ENCODE results near the gene KRTAP4-9.
"Not testable (repeated sequence)": the region's sequence is repeated elsewhere in the genome, so short reads cannot be mapped to it uniquely, and the experiment has no call there.

The KRTAP4-9 gene

DNA sequence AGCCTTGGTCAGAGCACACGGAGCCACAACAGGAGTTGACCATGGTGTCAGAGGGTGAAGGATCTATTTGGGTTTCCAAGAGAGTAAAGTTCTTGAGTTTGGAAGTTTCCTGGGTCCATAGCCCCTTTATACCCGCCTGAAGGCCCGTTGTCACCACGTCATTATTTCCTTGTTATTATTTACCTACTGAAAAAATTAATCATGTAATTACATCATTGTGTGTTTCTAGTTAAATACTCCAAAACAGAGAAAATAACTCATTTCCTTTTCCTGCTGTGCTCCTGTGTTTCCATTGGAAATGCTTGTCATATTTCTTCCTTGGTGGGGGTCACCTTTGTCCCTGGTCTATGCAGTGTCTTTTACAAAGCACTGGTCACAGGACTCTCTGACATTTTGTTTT is 7.1 kb upstream of the KRTAP4-9 start, which contains the start of gene KRTAP4-8:
Gene KRTAP4-8, minus strand, starts transcription at position 101 of the 400 bp plus-strand sequence. Its CDS starts 58 bp downstream, at position 43.
- no peak for DNase-seq (ENCODE audit: low read depth)

DNA sequence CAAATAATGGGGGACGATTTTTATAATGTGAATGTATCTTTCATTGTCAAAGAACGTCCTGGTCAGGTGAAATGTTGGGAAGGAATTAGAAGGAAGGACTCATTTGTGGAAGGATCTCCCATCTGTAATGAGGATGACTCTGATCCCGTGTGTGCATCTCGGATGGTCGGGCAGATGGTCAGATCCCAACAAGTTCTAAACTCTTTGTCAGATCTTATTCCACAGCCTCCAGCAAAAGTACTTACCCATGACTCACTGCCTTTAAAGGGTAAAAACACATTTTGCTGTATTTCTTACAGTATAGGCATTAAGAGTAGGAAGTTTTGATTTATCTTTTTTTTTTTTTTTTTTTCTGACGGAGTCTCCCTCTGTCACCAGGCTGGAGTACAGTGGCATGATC is 6.7 kb upstream of the KRTAP4-9 start:
- DNase-seq (ENCODE audit: low read depth), result peak; percentile 18

DNA sequence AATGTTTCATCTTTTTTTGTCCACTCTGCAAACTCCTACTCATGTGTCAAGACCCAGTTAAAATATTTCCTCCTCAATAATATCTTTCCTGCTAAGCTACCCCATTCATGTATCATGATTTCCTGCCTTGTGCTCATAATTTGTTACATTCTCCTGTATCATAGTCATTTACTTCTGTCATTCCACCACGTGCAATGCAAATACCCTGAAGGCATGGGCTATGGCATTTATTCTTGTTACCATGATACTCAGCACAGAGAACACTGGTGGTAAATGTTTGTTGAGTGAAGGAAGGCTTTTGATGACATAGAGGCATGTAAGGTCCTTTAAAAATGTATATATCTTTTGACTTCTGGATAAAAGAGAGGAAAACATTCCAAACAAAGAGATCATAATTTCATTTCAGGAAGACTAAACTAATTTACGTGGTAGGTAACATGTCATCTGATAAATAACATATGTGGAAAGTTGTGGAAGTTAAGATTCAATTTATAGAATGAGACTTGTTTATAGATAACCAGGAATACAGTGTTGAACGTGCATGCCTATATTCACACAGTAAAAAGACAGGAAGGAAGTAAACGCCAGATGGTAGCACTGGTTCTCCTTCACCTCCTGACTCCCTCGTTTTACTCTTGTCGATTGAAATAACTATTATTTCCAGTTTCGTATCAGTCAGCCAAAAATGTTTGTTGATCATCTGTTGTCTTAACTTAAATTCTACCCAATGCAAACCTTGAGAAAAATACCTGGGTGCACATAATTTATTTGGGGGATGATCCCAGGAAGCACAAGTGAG is 5.3 kb upstream of the KRTAP4-9 start:
- DNase-seq (ENCODE audit: low read depth), result peak; percentile 35

- DNase-seq (ENCODE audit: low read depth), result no peak
Observed at GRCh38 chr17:41101586-41102259, 3.5 kb upstream of the KRTAP4-9 start, which contains the start of gene KRTAP4-16. TSS of gene KRTAP4-16 (minus strand) at chr17:41102209. CDS start at chr17:41102209, 0 bp downstream.

- no peak for DNase-seq (ENCODE audit: low read depth)
Observed at GRCh38 chr17:41103896-41104295, 1.3 kb upstream of the KRTAP4-9 start.

DNA sequence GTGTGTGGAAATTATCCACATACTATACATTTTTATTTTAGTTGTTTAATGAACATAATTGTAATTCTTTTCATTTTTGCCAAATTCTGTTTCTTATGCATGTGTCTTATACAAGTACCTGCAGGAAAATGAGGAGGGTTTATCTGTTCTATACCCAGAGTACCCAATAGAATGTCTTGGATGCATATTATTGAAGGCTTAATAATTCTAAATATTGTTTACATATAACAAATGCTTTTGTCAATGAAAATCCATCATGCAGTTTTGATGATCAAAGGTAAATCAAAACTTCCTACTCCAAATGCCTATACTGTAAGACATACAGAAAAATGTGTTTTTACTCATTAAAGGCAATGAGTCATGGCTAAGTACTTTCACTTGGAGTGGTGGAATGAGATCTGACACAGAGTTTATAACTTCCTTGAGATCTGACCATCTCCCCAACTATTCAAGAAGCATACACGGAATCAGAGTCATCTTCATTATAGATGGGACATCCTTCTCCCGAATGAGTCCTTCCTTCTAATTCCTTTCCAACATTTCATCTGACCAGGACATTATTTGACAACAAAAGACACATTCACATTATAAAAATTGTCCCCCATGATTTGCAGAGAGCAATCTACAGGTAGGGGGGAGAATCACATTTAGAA is 677 bp upstream of the KRTAP4-9 start:
- not testable (repeated sequence) for DNase-seq (ENCODE audit: low read depth)

DNA sequence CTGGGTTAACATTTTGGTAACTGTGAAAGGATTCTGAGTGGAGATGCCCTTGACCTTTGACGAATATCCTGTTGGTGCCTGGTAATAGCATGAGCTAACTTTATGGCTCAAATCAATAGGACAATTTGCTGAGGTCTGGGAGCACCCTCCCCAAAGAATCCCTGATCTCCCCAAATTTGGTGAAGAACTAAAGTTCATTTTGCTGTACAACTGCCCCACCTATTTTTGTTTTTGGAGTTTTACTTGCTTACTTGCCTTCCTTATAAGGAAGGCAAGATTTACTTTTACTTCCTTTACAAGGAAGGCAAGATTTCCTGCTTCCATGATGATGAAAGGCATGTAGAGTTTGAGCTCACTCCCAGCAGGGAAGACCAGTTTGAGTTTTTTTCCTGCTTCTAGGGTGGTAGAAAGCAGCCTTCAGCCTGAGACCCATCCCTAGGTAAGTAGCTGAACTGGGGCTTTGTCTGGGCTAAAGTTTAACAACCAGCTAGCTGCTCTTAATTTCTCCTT is 2.8 kb downstream of the KRTAP4-9 start:
- DNase-seq (ENCODE audit: low read depth), result no peak

DNA sequence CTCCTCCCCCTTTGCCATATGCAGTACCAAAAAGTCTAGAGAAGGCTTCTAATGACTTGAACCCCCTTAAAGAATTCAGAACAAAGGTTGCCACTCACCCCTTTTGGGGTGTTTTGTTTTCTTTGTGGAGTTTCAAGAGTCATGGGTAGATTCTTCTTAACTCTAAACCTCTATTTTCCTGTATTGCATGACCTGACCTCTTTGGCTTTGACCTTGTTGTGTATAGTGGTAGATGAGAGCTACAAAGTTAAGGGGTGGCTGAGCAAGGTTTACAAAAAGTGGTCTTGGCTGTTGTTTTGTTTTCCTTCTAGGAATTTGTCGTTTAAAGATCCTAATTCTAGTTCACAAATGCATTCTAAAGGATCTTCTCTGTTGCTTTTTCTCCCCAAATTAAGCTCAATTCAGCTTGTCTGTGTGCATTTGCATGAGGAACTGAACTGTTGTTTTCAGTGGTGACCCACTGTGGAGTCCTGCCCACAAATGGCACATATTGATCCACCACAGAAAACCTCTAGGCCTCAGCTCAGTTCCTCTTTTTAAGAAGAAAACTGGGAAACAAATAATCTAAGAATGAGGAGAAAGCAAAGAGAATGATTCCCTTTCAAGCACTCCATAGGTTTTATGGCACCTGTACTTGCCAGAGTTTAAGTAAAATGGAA is 3.7 kb downstream of the KRTAP4-9 start:
- not testable (repeated sequence) for DNase-seq (ENCODE audit: low read depth)

DNA sequence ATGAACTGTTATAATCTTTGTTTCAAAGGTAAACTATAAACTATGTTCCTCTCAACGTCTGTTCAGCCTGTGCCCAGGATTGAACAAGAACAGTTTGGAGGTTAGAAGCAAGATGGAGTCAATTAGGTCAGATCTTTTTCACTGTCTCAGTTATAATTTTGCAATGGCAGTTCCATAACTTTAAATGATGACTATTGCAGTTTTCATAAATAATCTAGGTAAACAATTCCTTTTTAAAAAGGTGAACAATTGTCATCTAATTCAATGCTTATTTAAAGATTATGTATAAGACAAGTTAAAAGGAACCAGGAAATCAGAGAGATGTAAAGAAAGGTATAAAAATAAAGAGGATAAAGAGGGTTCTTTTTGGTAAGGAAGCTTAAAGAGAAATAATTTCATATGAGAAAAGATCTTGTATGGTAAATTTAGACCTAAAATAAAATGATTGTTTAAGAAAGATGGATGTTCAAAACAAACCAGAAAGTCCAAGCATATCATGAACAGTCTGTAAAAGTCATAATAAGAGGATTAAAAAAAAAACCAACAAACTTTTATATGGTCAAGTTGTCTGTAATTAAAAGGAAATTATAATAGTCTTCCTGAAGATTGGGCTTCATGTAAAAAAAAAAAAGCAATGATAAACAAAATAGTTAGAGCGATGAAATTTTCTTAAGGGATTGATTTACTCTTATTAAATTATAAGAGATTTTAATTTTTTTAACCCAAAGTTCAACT is 6.1 kb downstream of the KRTAP4-9 start:
- no peak for DNase-seq (ENCODE audit: low read depth)

- no peak for DNase-seq (ENCODE audit: low read depth)
Observed at GRCh38 chr17:41116297-41116696, 11.1 kb downstream of the KRTAP4-9 start.

DNA sequence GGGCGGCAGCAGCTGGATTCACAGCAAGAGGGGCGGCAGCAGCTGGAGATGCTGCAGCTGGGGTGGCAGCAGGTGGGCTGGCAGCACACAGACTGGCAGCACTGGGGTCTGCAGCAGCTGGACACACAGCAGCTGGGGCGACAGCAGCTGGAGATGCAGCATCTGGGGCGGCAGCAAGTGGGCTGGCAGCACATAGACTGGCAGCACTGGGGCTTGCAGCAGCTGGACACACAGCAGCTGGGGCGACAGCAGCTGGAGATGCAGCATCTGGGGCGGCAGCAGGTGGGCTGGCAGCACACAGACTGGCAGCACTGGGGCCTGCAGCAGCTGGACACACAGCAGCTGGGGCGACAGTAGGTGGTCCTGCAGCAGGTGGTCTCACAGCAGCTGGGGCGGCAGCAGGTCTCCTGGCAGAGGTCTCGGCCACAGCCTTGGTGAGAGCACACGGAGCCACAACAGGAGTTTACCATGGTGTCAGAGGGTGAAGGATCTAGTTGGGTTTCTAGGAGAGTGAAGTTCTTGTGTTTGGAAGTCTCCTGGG is 12.7 kb downstream of the KRTAP4-9 start, which contains the start of gene KRTAP4-11:
Gene KRTAP4-11, minus strand, starts transcription at position 528 of the 541 bp plus-strand sequence. Its CDS starts 58 bp downstream, at position 470.
- not testable (repeated sequence) for DNase-seq (ENCODE audit: low read depth)

- no peak for DNase-seq (ENCODE audit: low read depth)
Observed at GRCh38 chr17:41118721-41119120, 13.5 kb downstream of the KRTAP4-9 start.

GRCh38 chr17:41119696-41120690 is 14.8 kb downstream of the KRTAP4-9 start:
- DNase-seq (ENCODE audit: low read depth), result not testable (repeated sequence)

- no peak for DNase-seq (ENCODE audit: low read depth)
Observed at GRCh38 chr17:41121742-41122141, 16.6 kb downstream of the KRTAP4-9 start.

GRCh38 chr17:41123292-41123990 is 18.3 kb downstream of the KRTAP4-9 start:
- DNase-seq (ENCODE audit: low read depth), result not testable (repeated sequence)

DNA sequence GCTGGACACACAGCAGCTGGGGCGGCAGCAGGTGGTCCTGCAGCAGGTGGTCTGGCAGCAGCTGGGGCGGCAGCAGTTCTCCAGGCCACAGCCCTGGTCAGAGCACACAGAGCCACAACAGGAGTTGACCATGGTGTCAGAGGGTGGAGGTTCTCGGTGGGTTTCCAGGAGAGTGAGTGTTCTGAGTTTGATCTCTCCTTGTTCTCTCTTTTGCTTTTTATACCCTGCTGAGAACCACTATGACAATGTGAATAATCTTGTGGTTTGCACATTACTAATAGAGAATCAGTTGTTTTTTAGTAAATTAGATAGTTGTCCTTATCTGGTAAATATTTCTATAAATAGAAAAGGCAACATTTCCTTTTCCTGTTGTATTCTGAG is 18.8 kb downstream of the KRTAP4-9 start, which contains the start of gene KRTAP4-12:
Gene KRTAP4-12, minus strand, starts transcription at position 192 of the 381 bp plus-strand sequence. Its CDS starts 60 bp downstream, at position 132.
- not testable (repeated sequence) for DNase-seq (ENCODE audit: low read depth)

DNA sequence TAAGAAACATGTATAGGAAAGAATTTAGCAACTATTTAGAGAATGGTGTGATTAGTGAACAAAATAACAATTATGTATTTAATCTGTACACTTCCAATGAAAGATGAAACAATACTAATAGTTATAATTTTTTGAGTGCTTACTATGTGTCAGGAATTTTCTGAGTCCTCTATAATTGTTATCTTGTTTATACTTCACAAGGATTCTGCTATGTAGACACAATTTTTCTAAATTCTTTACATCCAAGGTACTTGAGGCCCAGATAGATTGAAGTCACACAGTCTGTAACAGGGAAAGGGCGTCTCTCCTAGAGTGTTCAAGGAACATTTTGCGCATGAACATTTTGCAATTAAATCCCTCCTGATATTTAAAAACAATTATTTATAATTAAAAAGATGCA is 19.9 kb downstream of the KRTAP4-9 start:
- no peak for DNase-seq (ENCODE audit: low read depth)

GRCh38 chr17:41126412-41126811 is 21.2 kb downstream of the KRTAP4-9 start:
- DNase-seq (ENCODE audit: low read depth), result no peak

- no peak for DNase-seq (ENCODE audit: low read depth)
Observed at GRCh38 chr17:41127371-41127770, 22.2 kb downstream of the KRTAP4-9 start.

All from non-pigmented ciliary epithelial cell (primary cell).